Fibroblast of skin of right quadriceps (primary cell): ENCODE data around the gene LGALS3BP.

Experiments used
- DNase-seq: peaks from one replicate; pipeline ENCODE4 v3.0.0-alpha.2; 2013

Gene LGALS3BP

GRCh38 chr17:78981010-78981888 lies 1.5 kb upstream of the LGALS3BP start:
- no peak for DNase-seq

GRCh38 chr17:78980624-78980972 lies 875 bp upstream of the LGALS3BP start:
- no peak for DNase-seq

- no peak for DNase-seq
These were observed 1.4 kb downstream of the LGALS3BP start for GRCh38 chr17:78977997-78978973.

GRCh38 chr17:78977681-78977943 lies 2.1 kb downstream of the LGALS3BP start:
- DNase-seq, result no peak

GRCh38 chr17:78976907-78977680 lies 2.6 kb downstream of the LGALS3BP start:
- no peak for DNase-seq

- DNase-seq, result peak; percentile 79
These were observed 4.8 kb downstream of the LGALS3BP start for GRCh38 chr17:78974635-78975591.

- no peak for DNase-seq
These were observed 5.8 kb downstream of the LGALS3BP start for GRCh38 chr17:78973792-78974520.

- DNase-seq, result no peak
These were observed 6.5 kb downstream of the LGALS3BP start for GRCh38 chr17:78973196-78973595.

GRCh38 chr17:78972507-78973105 lies 7.1 kb downstream of the LGALS3BP start:
- no peak for DNase-seq

- no peak for DNase-seq
These were observed 7.8 kb downstream of the LGALS3BP start for GRCh38 chr17:78971756-78972506.

- DNase-seq, result peak; percentile 70
These were observed 8.6 kb downstream of the LGALS3BP start for GRCh38 chr17:78970834-78971755.

- no peak for DNase-seq
These were observed 9.9 kb downstream of the LGALS3BP start for GRCh38 chr17:78969865-78970264.

- no peak for DNase-seq
These were observed 11.9 kb downstream of the LGALS3BP start for GRCh38 chr17:78967782-78968362.

GRCh38 chr17:78966910-78967600 lies 12.7 kb downstream of the LGALS3BP start:
- DNase-seq, result no peak

- DNase-seq, result no peak
These were observed 13.5 kb downstream of the LGALS3BP start for GRCh38 chr17:78966123-78966813.

- no peak for DNase-seq
These were observed 14.2 kb downstream of the LGALS3BP start for GRCh38 chr17:78965491-78965924.

GRCh38 chr17:78963378-78963777 lies 16.3 kb downstream of the LGALS3BP start:
- DNase-seq, result no peak
